CD4-positive, alpha-beta T cell treated with Interleukin-15 for 4 hours (primary cell): ENCODE results near the gene PODNL1.
"Not testable (repeated sequence)": the region's sequence is repeated elsewhere in the genome, so short reads cannot be mapped to it uniquely, and the experiment has no call there.

Source experiments
- DNase-seq: peaks from one replicate; pipeline ENCODE4 v3.0.0-alpha.2; 2020; ENCODE audit warnings: low spot score

The PODNL1 gene

GRCh38 chr19:13972368-13973155 lies 34.3 kb upstream of the PODNL1 start:
- DNase-seq: no peak

GRCh38 chr19:13971868-13972267 lies 33.7 kb upstream of the PODNL1 start:
- not testable (repeated sequence) for DNase-seq

DNA sequence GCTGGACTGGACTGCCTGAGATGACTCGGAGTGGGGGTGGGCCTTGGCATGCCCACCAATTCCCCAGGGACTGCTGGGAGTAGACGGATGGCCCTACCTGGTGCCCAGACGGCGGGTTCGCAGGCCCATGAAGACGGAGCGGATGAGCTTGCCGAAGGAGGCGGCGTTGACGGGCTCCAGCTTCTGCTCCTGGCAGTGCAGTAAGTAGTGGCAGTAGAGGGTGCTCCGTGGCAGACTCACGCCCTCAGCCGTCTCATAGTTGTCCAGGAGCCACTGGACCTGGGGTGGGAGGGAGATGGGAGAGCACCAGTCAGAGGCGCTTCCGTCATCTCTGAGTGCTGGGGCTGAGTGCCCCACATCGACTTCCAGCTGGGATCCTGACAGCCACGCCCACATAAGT lies 31.7 kb upstream of the PODNL1 start:
- DNase-seq: no peak

GRCh38 chr19:13968999-13969398 lies 30.8 kb upstream of the PODNL1 start:
- DNase-seq: no peak

DNA sequence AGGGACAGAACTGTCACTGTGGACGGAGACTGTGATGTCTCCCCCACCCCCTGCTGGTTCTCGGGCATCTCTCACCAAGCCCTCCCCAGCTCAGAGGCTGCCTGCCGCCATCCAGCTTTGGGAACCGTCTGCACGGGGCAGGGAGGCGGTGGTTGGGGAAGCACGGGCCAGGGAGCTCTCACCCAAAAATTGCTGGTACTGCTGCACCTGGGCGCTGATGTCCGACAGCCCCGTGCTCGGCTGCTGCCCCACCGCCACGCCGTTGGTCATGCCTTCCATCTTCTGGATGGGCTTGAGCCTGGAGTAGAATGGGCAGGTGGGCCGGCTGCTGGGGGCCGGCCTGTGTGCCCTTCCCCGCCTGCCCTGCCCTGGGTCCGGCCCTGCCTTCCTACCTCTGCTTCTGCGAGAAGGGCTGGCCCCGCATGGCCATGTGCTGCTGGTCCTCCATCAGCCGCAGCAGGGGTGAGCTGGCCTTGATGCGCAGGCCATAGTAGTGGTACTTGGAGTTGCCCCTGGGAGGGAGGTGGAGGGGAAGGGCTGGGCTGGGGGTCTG lies 30.2 kb upstream of the PODNL1 start:
- DNase-seq: no peak

GRCh38 chr19:13967206-13967605 lies 29.0 kb upstream of the PODNL1 start:
- DNase-seq: not testable (repeated sequence)

- DNase-seq: no peak
Observed at GRCh38 chr19:13966684-13967128, 28.5 kb upstream of the PODNL1 start.

- no peak for DNase-seq
Observed at GRCh38 chr19:13965926-13966683, 27.9 kb upstream of the PODNL1 start.

DNA sequence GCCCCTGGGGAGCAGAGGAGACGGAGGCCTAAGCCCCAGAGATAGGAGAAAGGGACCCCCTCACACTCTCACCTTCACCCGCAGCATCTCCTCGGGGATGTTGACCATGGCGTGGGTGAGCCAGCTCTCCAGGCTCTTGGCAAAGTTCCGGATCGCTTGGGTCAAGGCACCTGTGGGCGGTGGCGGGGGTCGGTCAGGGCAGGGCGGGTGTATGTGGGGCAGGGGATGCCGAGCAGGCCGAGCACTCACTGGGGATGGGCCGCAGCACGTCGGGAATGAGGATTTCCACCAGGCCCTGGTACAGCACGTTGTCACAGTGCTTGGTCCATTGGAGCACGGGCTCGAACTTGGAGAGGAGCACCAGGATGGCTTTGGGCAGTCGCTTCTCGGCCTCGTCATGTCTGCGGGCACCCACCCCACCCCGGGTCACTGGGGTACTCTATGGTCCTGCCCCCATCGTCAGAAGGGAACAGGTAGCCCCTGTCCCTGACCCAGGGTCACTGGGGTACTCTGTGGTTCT lies 27.2 kb upstream of the PODNL1 start:
- no peak for DNase-seq

DNA sequence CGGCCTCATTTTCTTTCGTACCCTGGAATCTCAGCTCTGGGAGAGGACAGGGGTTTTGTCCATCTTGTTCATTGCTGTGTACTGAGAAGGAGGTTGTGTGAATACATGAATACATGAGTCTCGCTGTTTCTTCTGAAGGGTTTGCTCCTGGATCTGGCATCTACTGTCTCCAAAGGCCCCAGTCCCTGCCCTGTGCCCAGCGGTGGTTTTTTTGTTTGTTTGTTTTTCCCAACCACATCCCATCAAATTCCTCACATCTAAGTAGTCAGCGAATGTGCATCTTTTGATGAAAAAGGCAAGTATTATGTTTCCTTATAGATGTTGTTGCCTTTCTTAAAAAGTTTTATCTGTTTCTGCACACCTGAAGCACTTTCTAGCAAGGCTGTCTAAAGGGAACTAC lies 26.6 kb upstream of the PODNL1 start:
- no peak for DNase-seq

DNA sequence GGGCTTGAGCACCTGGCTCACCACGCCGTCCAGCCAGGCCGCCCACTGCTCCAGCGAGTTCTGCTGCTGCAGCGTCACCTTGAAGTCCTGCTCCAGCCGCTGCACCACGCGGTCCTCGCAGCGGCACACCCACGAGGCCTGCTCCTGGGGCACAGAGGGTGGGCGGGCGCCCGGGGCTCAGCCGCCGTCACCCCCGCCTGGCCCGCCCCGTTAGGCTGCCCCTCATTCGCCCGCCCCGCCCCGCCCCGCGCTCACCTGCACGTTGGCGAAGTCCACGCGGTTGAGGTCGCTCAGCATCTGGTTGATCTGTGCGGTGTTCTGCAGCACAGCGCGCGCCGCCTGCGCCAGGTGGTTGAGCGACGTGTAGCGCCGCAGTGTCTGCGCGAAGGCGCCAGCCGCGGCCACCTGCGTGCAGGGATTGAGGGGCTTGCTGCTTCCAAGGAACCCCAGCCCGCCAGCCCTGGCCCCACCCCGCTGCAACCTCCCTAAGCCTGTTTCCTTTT lies 25.4 kb upstream of the PODNL1 start:
- DNase-seq: no peak

DNA sequence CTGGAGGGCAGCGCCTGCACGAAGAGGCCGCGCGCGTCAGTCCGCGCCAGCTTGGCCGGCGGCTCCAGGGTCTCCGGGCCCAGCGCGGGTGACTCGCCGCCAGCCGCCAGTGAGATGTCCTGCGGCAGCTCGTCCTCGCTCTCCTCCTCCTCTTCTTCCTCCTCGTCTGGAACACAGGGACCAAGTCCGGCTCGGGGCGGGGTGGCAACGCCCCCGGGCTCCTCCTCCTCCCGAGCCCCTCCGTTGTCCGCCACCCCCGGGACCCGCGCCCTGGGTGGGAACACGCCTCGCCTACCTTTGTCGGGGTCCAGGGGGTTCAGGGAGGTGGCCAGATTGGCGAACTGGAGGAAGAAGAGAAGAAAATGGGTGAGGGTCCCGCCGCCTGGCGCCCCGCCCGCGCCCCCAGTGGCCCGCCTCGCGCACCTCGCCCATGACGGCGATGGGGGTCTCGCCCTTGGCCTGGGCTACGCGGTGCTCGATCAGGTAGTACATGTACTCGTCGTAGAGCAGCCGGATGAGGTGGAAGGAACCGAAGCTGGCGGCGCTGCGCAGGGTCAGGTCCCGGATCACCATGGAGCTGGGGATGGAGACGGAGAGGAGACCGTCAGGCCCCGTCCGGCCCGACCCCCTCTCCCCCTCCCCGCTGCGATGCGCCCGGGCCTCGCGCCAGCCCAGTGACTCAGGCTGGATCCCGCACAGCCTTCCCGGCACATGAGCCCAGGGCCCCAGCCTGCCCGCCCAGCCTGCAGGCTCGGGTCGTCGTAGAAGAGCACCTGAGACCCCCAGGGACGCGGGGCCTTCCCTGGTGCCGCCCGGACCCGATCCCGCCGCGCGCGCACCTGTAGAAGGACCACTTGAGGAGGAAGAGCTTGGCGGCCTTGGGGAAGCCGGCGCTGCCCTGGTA lies 24.7 kb upstream of the PODNL1 start:
- DNase-seq: no peak

GRCh38 chr19:13961826-13962698 lies 23.8 kb upstream of the PODNL1 start:
- DNase-seq: no peak

DNA sequence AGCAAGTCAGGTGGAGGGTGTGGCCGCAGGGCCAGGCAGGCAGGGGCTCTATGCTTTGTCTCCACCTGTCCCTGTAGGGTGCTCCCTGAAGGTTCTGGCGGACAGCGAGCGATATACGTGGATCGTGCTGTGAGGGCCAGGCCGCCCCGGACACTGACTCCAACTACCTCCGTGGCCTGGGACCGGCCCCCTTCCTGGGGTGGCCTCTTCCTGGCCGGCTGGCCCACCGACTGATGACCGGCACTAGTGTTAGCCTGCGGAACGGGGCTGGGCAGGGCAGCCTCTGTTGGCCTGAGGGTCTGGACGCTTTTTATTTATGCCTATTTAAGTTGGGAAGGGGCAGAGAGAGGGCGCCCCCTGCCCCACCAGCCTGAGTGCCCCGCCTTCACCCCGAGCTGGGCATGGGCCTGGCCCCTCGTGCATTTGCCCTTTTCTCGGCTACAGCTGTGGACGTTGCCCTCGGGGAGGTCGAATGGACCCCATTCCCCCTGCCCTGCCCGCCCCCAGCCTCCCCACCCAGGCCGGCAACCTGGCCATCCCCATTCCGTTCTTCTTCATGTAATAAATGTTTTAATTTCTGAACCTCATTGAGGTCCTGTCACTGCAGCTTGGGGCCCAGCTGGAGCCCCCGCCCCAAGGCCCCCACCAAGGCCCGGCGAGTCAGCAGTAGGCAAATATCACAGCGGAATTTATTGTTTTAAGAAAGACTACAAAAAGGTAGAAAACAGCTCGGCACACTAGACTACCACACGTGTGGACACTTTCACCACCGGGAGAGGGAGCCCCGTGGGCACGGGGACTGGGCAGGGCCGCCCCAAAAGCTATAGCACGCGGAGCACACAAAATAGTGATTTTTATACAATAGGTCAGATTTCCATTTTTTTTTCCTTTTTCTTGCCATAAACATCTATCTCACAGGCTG lies 22.9 kb upstream of the PODNL1 start:
- no peak for DNase-seq

DNA sequence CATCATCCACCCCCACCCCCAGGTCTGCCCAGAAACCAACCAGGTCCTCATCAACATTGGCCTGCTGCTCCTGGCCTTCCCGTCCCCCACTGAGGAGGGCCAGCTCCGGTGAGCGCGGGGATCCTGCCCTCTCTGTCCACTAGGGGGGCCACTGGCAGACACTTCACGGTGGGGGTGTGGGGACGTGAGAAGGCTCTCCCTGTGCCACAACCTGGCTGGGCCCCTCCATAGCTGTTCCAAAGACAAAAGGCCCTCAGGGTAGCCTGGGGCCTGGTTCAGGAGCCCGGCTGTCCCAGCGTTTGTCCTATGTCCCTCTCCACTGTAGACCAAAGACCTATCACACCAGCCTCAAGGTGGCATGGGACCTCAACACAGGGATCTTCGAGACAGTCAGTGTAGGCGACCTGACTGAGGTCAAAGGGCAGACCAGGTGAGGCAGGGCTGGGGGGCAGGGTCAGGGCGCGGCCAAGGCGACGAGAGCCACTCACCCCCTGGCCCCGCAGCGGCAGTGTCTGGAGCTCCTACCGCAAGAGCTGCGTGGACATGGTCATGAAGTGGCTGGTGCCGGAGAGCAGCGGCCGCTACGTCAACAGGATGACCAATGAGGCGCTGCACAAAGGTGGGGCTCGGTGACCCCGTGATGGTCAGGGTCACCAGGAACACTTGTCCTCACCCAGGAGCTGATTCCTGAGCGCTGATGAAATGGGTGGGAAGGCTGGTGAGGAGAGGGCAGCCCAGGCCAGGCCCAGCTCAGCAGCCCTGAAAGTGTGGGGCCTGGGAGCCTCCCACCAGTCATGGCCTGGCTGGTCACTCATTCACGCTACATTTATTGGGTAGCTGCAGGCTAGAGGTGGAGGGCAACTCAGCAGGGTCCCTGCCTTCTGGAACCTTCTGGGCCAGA lies 22.0 kb upstream of the PODNL1 start:
- no peak for DNase-seq

- no peak for DNase-seq
Observed at GRCh38 chr19:13959141-13959961, 21.1 kb upstream of the PODNL1 start.

DNA sequence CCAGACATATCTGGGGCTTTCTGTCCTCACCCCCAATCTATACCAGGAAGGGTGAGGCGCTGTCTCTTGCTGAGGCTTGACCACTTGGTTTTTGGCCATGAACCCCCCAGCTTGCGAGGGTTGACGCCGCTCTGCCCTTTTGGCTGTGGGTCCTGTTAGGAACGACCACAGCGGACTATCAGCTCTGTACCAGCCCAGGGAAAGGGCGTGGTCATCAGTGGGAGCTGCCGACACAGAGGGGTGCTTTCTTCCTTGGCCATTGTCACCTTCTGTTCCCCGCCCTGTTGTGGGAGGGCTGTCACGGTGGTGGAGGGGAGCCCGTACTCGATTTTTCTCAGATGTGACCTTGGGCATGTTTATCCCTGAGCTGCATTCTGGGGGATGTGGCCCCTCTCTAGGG lies 19.8 kb upstream of the PODNL1 start:
- no peak for DNase-seq

DNA sequence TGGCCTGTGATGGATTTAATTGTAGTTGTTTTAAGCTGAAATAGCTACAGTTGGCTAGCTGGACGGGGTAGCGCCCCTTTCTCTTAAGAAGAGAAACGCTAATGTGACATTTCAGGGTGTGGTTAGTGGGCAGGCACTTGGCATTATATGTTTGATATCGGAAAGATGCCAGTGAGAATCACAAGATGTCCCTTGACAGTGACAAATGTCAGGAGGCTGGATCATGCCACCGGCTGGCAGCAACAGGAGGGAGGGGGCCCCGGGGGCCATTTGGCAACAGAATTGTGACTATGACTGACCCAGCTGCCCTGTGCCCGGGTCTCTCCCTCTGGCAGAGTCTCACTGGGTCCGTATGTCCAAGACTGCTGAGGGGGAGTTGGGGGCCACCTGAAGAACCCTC lies 18.8 kb upstream of the PODNL1 start:
- DNase-seq: no peak
